GM12872 (cell line): ENCODE results near the gene LMOD3.

Experiments
- TF ChIP-seq, protein P1 (sequence below): IDR thresholded peaks from 3 replicates; pipeline ENCODE4 v1.5.1; 2011; ENCODE audit warnings: low read depth, mild to moderate bottlenecking, low read length, moderate library complexity; ENCODE audit not compliant: insufficient read depth

LMOD3 gene

GRCh38 chr3:69122403-69122802 is at the start of gene LMOD3:
LMOD3 (minus strand) TSS chr3:69122595; CDS start chr3:69122386, 209 bp downstream.
- TF ChIP-seq, protein P1, sequence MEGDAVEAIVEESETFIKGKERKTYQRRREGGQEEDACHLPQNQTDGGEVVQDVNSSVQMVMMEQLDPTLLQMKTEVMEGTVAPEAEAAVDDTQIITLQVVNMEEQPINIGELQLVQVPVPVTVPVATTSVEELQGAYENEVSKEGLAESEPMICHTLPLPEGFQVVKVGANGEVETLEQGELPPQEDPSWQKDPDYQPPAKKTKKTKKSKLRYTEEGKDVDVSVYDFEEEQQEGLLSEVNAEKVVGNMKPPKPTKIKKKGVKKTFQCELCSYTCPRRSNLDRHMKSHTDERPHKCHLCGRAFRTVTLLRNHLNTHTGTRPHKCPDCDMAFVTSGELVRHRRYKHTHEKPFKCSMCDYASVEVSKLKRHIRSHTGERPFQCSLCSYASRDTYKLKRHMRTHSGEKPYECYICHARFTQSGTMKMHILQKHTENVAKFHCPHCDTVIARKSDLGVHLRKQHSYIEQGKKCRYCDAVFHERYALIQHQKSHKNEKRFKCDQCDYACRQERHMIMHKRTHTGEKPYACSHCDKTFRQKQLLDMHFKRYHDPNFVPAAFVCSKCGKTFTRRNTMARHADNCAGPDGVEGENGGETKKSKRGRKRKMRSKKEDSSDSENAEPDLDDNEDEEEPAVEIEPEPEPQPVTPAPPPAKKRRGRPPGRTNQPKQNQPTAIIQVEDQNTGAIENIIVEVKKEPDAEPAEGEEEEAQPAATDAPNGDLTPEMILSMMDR: no peak

- TF ChIP-seq, protein P1: no peak
Measured at GRCh38 chr3:69172058-69172457, 49.7 kb upstream of the LMOD3 start.

- TF ChIP-seq, protein P1: no peak
Measured at GRCh38 chr3:69166446-69166845, 44.1 kb upstream of the LMOD3 start.

DNA sequence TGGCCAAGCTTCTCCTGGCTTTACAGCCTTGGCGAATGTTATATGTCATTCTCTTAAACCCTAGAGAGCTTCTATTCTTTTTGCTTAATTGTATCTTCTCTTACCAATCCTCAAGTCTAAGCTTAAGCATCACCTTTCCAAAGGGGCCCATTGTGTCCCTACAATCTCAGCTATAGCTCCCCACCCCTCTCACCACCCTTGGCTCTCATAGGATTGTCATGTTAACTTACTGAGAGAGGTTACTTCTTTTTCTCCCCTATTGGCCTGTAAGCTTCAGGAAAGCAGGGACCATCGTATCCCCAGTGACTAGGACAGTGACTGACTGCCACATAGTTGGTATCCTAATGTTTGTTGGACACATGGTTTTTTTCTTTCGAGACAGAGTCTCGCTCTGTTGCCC is 43.3 kb upstream of the LMOD3 start:
- TF ChIP-seq, protein P1: no peak

GRCh38 chr3:69164296-69164695 is 41.9 kb upstream of the LMOD3 start:
- TF ChIP-seq, protein P1: no peak

GRCh38 chr3:69162308-69162980 is 40.0 kb upstream of the LMOD3 start:
- TF ChIP-seq, protein P1: no peak

- TF ChIP-seq, protein P1: peak; percentile 89
Measured at GRCh38 chr3:69161587-69162307, 39.4 kb upstream of the LMOD3 start.
